ENCODE data around the gene TLK2.

- TF ChIP-seq USF2 (CRISPR knock-in tag; IDR thresholded peaks at IDR 0.05) (no peak), CTCF (IDR thresholded peaks at IDR 0.05) (no peak), TP53 (CRISPR knock-in tag; IDR thresholded peaks at IDR 0.05) (no peak), ZNF425 (CRISPR knock-in tag; conservative IDR thresholded peaks at IDR 0.05) (no peak), NR1H2 (CRISPR knock-in tag; IDR thresholded peaks at IDR 0.05) (no peak), ATF3 (CRISPR knock-in tag; conservative IDR thresholded peaks at IDR 0.05) (no peak), ZNF263 (CRISPR knock-in tag; IDR thresholded peaks at IDR 0.05; ENCODE audit: low read depth) (no peak), MAX (CRISPR knock-in tag; IDR thresholded peaks at IDR 0.05) (no peak), E2F1 (CRISPR knock-in tag; IDR thresholded peaks at IDR 0.05) (no peak), GRHL2 (CRISPR knock-in tag; IDR thresholded peaks at IDR 0.05; ENCODE audit: insufficient replicate concordance, severe bottlenecking) (no peak), STAT6 (CRISPR knock-in tag; conservative IDR thresholded peaks at IDR 0.05; ENCODE audit: low read depth) (no peak), CBFB (CRISPR knock-in tag; IDR thresholded peaks at IDR 0.05; ENCODE audit: low read depth) (no peak)
Observed at GRCh38 chr17:62630365-62631085, 151.9 kb downstream of the TLK2 start.
